Neural progenitor cell (in vitro differentiated cells): ENCODE data around the gene HCN1. TPM values are rescaled to one million over a fixed set of nuclear protein-coding genes. Genes with fewer than 3 reads are reported as not detected.
"Not testable (repeated sequence)": the region's sequence is repeated elsewhere in the genome, so short reads cannot be mapped to it uniquely, and the experiment has no call there.

Experiments
- DNase-seq: peaks from one replicate; pipeline ENCODE4 v3.0.0-alpha.2; 2016; ENCODE audit warnings: low spot score
- H2AFZ ChIP-seq: fragments of 200-600 bp; sonication (generic); replicated peaks from 2 replicates; pipeline ENCODE4 v1.6.1; 2016; ENCODE audit warnings: antibody characterized with exemption
- H3F3A ChIP-seq: fragments of 200-600 bp; sonication (generic); 2 replicates; pipeline ENCODE4 v1.6.1; 2016; ENCODE audit warnings: antibody characterized with exemption, low read depth
- H3K27ac ChIP-seq: fragments of 200-600 bp; sonication (generic); 2 replicates; pipeline ENCODE4 v1.5.1; 2016; ENCODE audit warnings: mild to moderate bottlenecking
- H3K27me3 ChIP-seq: fragments of 200-600 bp; sonication (generic); 2 replicates; pipeline ENCODE4 v1.6.1; 2016; ENCODE audit warnings: mild to moderate bottlenecking, moderate library complexity
- H3K36me3 ChIP-seq: fragments of 200-600 bp; sonication (generic); 2 replicates; pipeline ENCODE4 v1.5.1; 2016
- H3K4me1 ChIP-seq: fragments of 200-600 bp; sonication (generic); 2 replicates; pipeline ENCODE4 v1.6.1; 2016; ENCODE audit warnings: mixed run types
- H3K4me2 ChIP-seq: fragments of 200-600 bp; sonication (generic); 2 replicates; pipeline ENCODE4 v1.6.1; 2016
- H3K4me3 ChIP-seq: fragments of 200-600 bp; sonication (generic); 2 replicates; pipeline ENCODE4 v1.5.1; 2016
- H3K79me2 ChIP-seq: fragments of 200-600 bp; sonication (generic); 2 replicates; pipeline ENCODE4 v1.6.1; 2016; ENCODE audit warnings: low read depth
- H3K9ac ChIP-seq: fragments of 200-600 bp; sonication (generic); 2 replicates; pipeline ENCODE4 v1.6.1; 2016
- H3K9me3 ChIP-seq: fragments of 200-600 bp; sonication (generic); 2 replicates; pipeline ENCODE4 v1.5.1; 2016; ENCODE audit warnings: low read depth
- H4K20me1 ChIP-seq: fragments of 200-600 bp; sonication (generic); 2 replicates; pipeline ENCODE4 v1.6.1; 2016; ENCODE audit warnings: low read depth
- H3K27ac Mint-ChIP-seq: 3 replicates; pipeline ENCODE4 v1.8.0; 2021; ENCODE audit warnings: mixed read lengths
- H3K27me3 Mint-ChIP-seq: 2 replicates; pipeline ENCODE4 v1.8.0; 2022; ENCODE audit warnings: low read depth, mild to moderate bottlenecking, inconsistent platforms, moderate library complexity, mixed read lengths; ENCODE audit not compliant: insufficient read depth
- H3K36me3 Mint-ChIP-seq: 3 replicates; pipeline ENCODE4 v1.8.0; 2021; ENCODE audit warnings: mixed read lengths
- H3K4me1 Mint-ChIP-seq: 3 replicates; pipeline ENCODE4 v1.8.0; 2021; ENCODE audit warnings: mixed read lengths
- H3K4me3 Mint-ChIP-seq: 3 replicates; pipeline ENCODE4 v1.8.0; 2021; ENCODE audit warnings: mild to moderate bottlenecking, moderate library complexity, mixed read lengths
- H3K9me3 Mint-ChIP-seq: 3 replicates; pipeline ENCODE4 v1.8.0; 2020; ENCODE audit warnings: mixed read lengths
- CTCF ChIP-seq: fragments of 200-600 bp; sonication (generic); IDR thresholded peaks from 2 replicates; pipeline ENCODE4 v1.5.1; 2017; ENCODE audit warnings: antibody characterized with exemption, mild to moderate bottlenecking
- EZH2 ChIP-seq: fragments of 200-600 bp; sonication (generic); IDR thresholded peaks from 2 replicates; pipeline ENCODE4 v1.6.1; 2017; ENCODE audit warnings: antibody characterized with exemption, mild to moderate bottlenecking, moderate library complexity
- EZH2phosphoT487 ChIP-seq: fragments of 200-600 bp; sonication (generic); IDR thresholded peaks from 2 replicates; pipeline ENCODE4 v1.6.1; 2017; ENCODE audit warnings: antibody characterized with exemption
- total RNA-seq: library from RNA; depleted of rRNA; stranded (reverse); fragments of >200 nt; gene quantifications from 2 replicates; pipeline ENCODE4 v1.2.3, GENCODE V29; 2015; ENCODE audit warnings: low replicate concordance

Gene HCN1
- total RNA-seq, 1 donor from 2014 or later = not detected

GRCh38 chr5:45335978-45336377 lies 360.2 kb downstream of the HCN1 start:
- Histone ChIP-seq H3K4me2 (no peak overlapping the region), H3K27me3 (no peaks in the 10 kb centered on the region), H2AFZ (peak overlapping the region; percentile 43), H3K4me3 (no peak overlapping the region), H3K9ac (no peak overlapping the region), H3F3A (no peaks in the 10 kb centered on the region), H4K20me1 (no peaks in the 10 kb centered on the region), H3K79me2 (no peaks in the 10 kb centered on the region), H3K27ac (no peak overlapping the region), H3K36me3 (no peaks in the 10 kb centered on the region), H3K9me3 (no peaks in the 10 kb centered on the region), H3K4me1 (no peaks in the 10 kb centered on the region)
- no peak for TF ChIP-seq EZH2phosphoT487
- no peak for TF ChIP-seq EZH2
- no peak for TF ChIP-seq CTCF
- Mint-ChIP-seq H3K36me3 (no peaks in the 10 kb centered on the region), H3K27me3 (no peaks in the 10 kb centered on the region), H3K9me3 (no peaks in the 10 kb centered on the region), H3K27ac (no peak overlapping the region), H3K4me1 (peaks cover 3% of the 10 kb centered on the region), H3K4me3 (no peak overlapping the region)
- DNase-seq = no peak

DNA sequence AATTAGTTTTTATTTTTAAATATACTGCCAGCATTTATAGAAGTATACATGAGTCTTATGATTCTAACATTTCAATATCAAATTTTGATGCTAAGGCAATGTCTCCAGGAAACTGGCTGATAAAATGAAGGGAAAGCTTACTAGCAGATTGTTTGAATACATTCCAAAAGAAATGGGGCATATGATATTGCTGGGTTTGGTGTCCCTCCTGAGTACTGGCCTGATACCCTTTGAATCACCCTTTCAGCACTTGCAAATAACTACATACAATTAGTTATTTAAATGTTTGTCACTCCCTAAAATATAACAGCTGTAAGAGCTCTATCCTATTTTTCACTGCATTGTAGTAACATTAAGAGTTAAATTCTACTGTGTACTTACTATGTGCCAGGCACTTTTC lies 360.8 kb downstream of the HCN1 start:
- Mint-ChIP-seq H3K36me3 (no peaks in the 10 kb centered on the region), H3K27me3 (no peaks in the 10 kb centered on the region), H3K27ac (no peak overlapping the region), H3K9me3 (no peaks in the 10 kb centered on the region), H3K4me1 (peaks cover 3% of the 10 kb centered on the region), H3K4me3 (no peak overlapping the region)
- Histone ChIP-seq H3K4me1 (no peaks in the 10 kb centered on the region), H2AFZ (no peak overlapping the region), H4K20me1 (no peaks in the 10 kb centered on the region), H3K36me3 (no peaks in the 10 kb centered on the region), H3K9me3 (no peaks in the 10 kb centered on the region), H3K27ac (no peak overlapping the region), H3F3A (no peaks in the 10 kb centered on the region), H3K27me3 (no peaks in the 10 kb centered on the region), H3K4me3 (no peak overlapping the region), H3K9ac (no peak overlapping the region), H3K4me2 (no peak overlapping the region), H3K79me2 (no peaks in the 10 kb centered on the region)
- no peak for DNase-seq
- no peak for TF ChIP-seq EZH2
- TF ChIP-seq CTCF = no peak
- no peak for TF ChIP-seq EZH2phosphoT487

DNA sequence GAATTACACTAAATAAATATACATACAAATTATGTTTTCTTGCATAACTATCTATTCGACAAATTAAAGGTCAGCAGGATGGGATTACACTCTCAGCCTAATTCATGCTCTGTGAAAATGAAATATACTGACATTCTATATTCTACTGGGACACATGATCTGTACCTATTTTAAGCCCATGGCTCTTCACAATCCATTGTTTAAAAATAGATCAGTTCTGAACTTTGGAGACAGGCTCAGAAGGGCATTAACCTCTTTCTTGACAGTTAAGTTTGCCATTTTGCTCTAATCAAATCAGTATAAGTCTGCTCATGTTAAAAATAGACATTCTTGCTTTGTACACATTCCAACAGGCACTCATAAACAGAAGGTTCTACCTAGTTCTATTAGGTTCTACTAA lies 361.2 kb downstream of the HCN1 start:
- no peaks in the 10 kb centered on the region for H3K4me1 ChIP-seq
- no peak overlapping the region for H3K4me3 ChIP-seq
- no peaks in the 10 kb centered on the region for H3K36me3 ChIP-seq
- H3F3A ChIP-seq = no peaks in the 10 kb centered on the region
- no peak overlapping the region for H3K27ac ChIP-seq
- no peaks in the 10 kb centered on the region for H3K36me3 Mint-ChIP-seq
- no peaks in the 10 kb centered on the region for H4K20me1 ChIP-seq
- H3K9me3 ChIP-seq = no peaks in the 10 kb centered on the region
- H3K27me3 ChIP-seq = no peaks in the 10 kb centered on the region
- H3K27ac Mint-ChIP-seq = no peak overlapping the region
- DNase-seq = no peak
- no peak overlapping the region for H3K4me2 ChIP-seq
- TF ChIP-seq CTCF = no peak
- TF ChIP-seq EZH2phosphoT487 = no peak
- TF ChIP-seq EZH2 = no peak
- no peaks in the 10 kb centered on the region for H3K27me3 Mint-ChIP-seq
- no peaks in the 10 kb centered on the region for H3K9me3 Mint-ChIP-seq
- no peaks in the 10 kb centered on the region for H3K79me2 ChIP-seq
- H2AFZ ChIP-seq = no peak overlapping the region
- H3K4me3 Mint-ChIP-seq = no peak overlapping the region
- H3K4me1 Mint-ChIP-seq = peaks cover 3% of the 10 kb centered on the region
- H3K9ac ChIP-seq = no peak overlapping the region

GRCh38 chr5:45312627-45313026 lies 383.6 kb downstream of the HCN1 start:
- H3K36me3 ChIP-seq, H2AFZ ChIP-seq, H3K79me2 ChIP-seq, H3K4me3 ChIP-seq, H3K36me3 Mint-ChIP-seq, H3K27ac Mint-ChIP-seq, H3K27me3 ChIP-seq, H4K20me1 ChIP-seq, H3K4me1 ChIP-seq, H3K4me3 Mint-ChIP-seq, DNase-seq, H3K27ac ChIP-seq, H3K9ac ChIP-seq, H3K4me2 ChIP-seq, H3K4me1 Mint-ChIP-seq, H3F3A ChIP-seq, H3K27me3 Mint-ChIP-seq: not testable (repeated sequence)
- peaks cover 11% of the 10 kb centered on the region for H3K9me3 ChIP-seq
- peaks cover 22% of the 10 kb centered on the region for H3K9me3 Mint-ChIP-seq
